ENCODE data around the gene PRKCA.

The PRKCA gene

DNA sequence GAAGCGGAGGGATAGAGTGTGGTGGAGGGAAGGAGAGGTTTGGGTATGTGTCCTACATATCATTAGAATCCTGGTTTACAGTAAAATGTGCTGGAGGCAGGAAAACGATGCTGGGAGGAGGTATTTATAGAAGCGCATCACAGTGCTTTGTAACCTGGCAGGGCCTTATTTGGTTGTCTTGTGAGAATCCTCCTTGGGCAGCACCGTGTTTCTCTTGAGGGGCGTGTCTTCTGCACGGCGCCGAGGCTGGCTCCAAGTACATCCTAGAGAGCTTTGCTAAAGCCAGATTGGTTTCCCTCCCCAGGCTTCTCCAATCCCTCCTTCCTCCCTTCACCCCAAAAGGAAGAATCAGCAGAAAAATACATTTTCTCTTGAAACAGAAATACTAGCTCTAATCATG lies 556.9 kb downstream of the PRKCA start:
- no peak for DNase-seq

DNA sequence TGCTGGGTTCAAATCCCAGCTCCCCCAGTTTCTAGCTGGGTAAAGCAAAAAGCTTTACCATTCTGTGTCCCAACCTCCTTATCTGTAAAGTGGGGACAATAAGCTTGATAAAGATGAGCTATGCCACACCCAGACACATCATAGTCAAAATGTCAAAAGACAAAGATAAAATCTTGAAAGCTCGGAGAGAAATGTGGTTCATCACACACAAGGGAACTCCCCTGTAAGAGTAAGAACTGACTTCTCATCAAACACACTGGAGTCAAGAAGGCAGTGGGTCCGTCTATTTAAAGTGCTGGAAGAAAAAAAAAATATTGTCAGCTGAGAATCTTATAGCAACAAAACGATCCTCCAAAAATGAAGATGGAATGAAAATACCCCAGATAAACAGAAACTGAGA lies 557.8 kb downstream of the PRKCA start:
- no peak for DNase-seq
